LNCaP clone FGC (cell line): Measurements from ENCODE around the gene GNA12.

ENCODE experiments used
- DNase-seq: peaks from one replicate; pipeline ENCODE4 v3.0.0-alpha.2; 2011; ENCODE audit warnings: low read depth
- H3K4me3 ChIP-seq: 2 replicates; pipeline ENCODE4 v1.5.1; 2011; ENCODE audit warnings: mild to moderate bottlenecking, low read depth, low read length, control low read depth
- CTCF ChIP-seq: IDR thresholded peaks from 2 replicates; pipeline ENCODE4 v1.5.1; 2012; ENCODE audit warnings: mild to moderate bottlenecking; ENCODE audit not compliant: control insufficient read depth, insufficient read depth; ENCODE audit errors: extremely low read depth

GNA12 gene

GRCh38 chr7:2723138-2723850, 120.8 kb downstream of the GNA12 start:
- no peak overlapping the region for H3K4me3 ChIP-seq
- no peak for DNase-seq
- no peak for TF ChIP-seq CTCF

- TF ChIP-seq CTCF, result no peak
- no peak for DNase-seq
- no peak overlapping the region for H3K4me3 ChIP-seq
Measured at GRCh38 chr7:2722591-2722990, 121.5 kb downstream of the GNA12 start.

GRCh38 chr7:2721842-2722241, 122.3 kb downstream of the GNA12 start:
- H3K4me3 ChIP-seq, result no peak overlapping the region
- no peak for DNase-seq
- TF ChIP-seq CTCF, result no peak

- no peak overlapping the region for H3K4me3 ChIP-seq
- no peak for DNase-seq
- no peak for TF ChIP-seq CTCF
Measured at GRCh38 chr7:2720024-2720423, 124.1 kb downstream of the GNA12 start.

- H3K4me3 ChIP-seq, result no peak overlapping the region
- DNase-seq, result no peak
- TF ChIP-seq CTCF, result peak; percentile 56
Measured at GRCh38 chr7:2719007-2719406, 125.1 kb downstream of the GNA12 start.

- DNase-seq, result no peak
- H3K4me3 ChIP-seq, result no peak overlapping the region
- no peak for TF ChIP-seq CTCF
Measured at GRCh38 chr7:2718296-2718965, 125.7 kb downstream of the GNA12 start.
